Measurements from ENCODE around the gene KIF20A. TPM values are rescaled to one million over a fixed set of nuclear protein-coding genes. Genes with fewer than 3 reads are reported as not detected.
A peak's percentile ranks its signal among the peaks of the same experiment; 100 is the strongest.

KIF20A gene
- total RNA-seq, 6 experiments from 2014 or later: 32.8 to 83.9 (median 79.4) TPM

- no peaks in the 10 kb centered on the region for H3K9me3 Mint-ChIP-seq
- H3K4me3 Mint-ChIP-seq: no peak overlapping the region
- H3K27ac Mint-ChIP-seq: no peak overlapping the region
- no peak for TF ChIP-seq CTCF (IDR thresholded peaks at IDR 0.05)
- no peak for DNase-seq
- no peaks in the 10 kb centered on the region for H3K4me1 Mint-ChIP-seq (ENCODE audit: low read depth)
- peaks cover 51% of the 10 kb centered on the region for H3K36me3 Mint-ChIP-seq (ENCODE audit: low read depth)
- no peaks in the 10 kb centered on the region for H3K27me3 Mint-ChIP-seq (ENCODE audit: insufficient read depth)
Measured at GRCh38 chr5:138159666-138160065, 19.2 kb upstream of the KIF20A start.

GRCh38 chr5:138160706-138161105 is 18.2 kb upstream of the KIF20A start:
- Mint-ChIP-seq H3K27me3 (ENCODE audit: insufficient read depth) (no peaks in the 10 kb centered on the region), H3K4me3 (no peak overlapping the region), H3K9me3 (no peaks in the 10 kb centered on the region), H3K36me3 (ENCODE audit: low read depth) (peaks cover 57% of the 10 kb centered on the region), H3K4me1 (ENCODE audit: low read depth) (no peaks in the 10 kb centered on the region), H3K27ac (no peak overlapping the region)
- no peak for TF ChIP-seq CTCF (IDR thresholded peaks at IDR 0.05)
- no peak for DNase-seq

- no peaks in the 10 kb centered on the region for H3K9me3 Mint-ChIP-seq
- H3K4me1 Mint-ChIP-seq (ENCODE audit: low read depth): no peaks in the 10 kb centered on the region
- no peaks in the 10 kb centered on the region for H3K27me3 Mint-ChIP-seq (ENCODE audit: insufficient read depth)
- DNase-seq: no peak
- H3K27ac Mint-ChIP-seq: no peak overlapping the region
- no peak overlapping the region for H3K4me3 Mint-ChIP-seq
- H3K36me3 Mint-ChIP-seq (ENCODE audit: low read depth): peaks cover 58% of the 10 kb centered on the region
- no peak for TF ChIP-seq CTCF (IDR thresholded peaks at IDR 0.05)
Measured at GRCh38 chr5:138163721-138164120, 15.2 kb upstream of the KIF20A start.

GRCh38 chr5:138169124-138169523 is 9.8 kb upstream of the KIF20A start:
- no peaks in the 10 kb centered on the region for H3K27me3 Mint-ChIP-seq (ENCODE audit: insufficient read depth)
- no peaks in the 10 kb centered on the region for H3K4me1 Mint-ChIP-seq (ENCODE audit: low read depth)
- no peak for TF ChIP-seq CTCF (IDR thresholded peaks at IDR 0.05)
- H3K36me3 Mint-ChIP-seq (ENCODE audit: low read depth): peaks cover 44% of the 10 kb centered on the region
- H3K4me3 Mint-ChIP-seq: no peak overlapping the region
- H3K9me3 Mint-ChIP-seq: no peaks in the 10 kb centered on the region
- no peak overlapping the region for H3K27ac Mint-ChIP-seq
- no peak for DNase-seq

GRCh38 chr5:138170299-138170698 is 8.6 kb upstream of the KIF20A start:
- Mint-ChIP-seq H3K27me3 (ENCODE audit: insufficient read depth) (no peaks in the 10 kb centered on the region), H3K27ac (no peak overlapping the region), H3K36me3 (ENCODE audit: low read depth) (peaks cover 32% of the 10 kb centered on the region), H3K9me3 (no peaks in the 10 kb centered on the region), H3K4me1 (ENCODE audit: low read depth) (no peaks in the 10 kb centered on the region), H3K4me3 (no peak overlapping the region)
- TF ChIP-seq CTCF (IDR thresholded peaks at IDR 0.05): no peak
- DNase-seq: no peak

GRCh38 chr5:138177941-138178515 is 884 bp upstream of the KIF20A start:
- peak; percentile 9 for DNase-seq
- no peaks in the 10 kb centered on the region for H3K9me3 Mint-ChIP-seq
- peaks cover 1% of the 10 kb centered on the region for H3K27me3 Mint-ChIP-seq (ENCODE audit: insufficient read depth)
- TF ChIP-seq CTCF (IDR thresholded peaks at IDR 0.05): no peak
- H3K36me3 Mint-ChIP-seq (ENCODE audit: low read depth): peaks cover 16% of the 10 kb centered on the region; the same call in 1 of the 2 replicates
- H3K27ac Mint-ChIP-seq: no peak overlapping the region
- H3K4me1 Mint-ChIP-seq (ENCODE audit: low read depth): peaks cover 25% of the 10 kb centered on the region
- H3K4me3 Mint-ChIP-seq: no peak overlapping the region

Measured in HFFc6 (cell line).